ENCODE results near the gene ACAP1. TPM values are rescaled to one million over a fixed set of nuclear protein-coding genes. Genes with fewer than 3 reads are reported as not detected.
"Not testable (repeated sequence)": the region's sequence is repeated elsewhere in the genome, so short reads cannot be mapped to it uniquely, and the experiment has no call there.

The ACAP1 gene
- total RNA-seq, 1 experiment from 2014 or later, result 10.9 TPM

DNA sequence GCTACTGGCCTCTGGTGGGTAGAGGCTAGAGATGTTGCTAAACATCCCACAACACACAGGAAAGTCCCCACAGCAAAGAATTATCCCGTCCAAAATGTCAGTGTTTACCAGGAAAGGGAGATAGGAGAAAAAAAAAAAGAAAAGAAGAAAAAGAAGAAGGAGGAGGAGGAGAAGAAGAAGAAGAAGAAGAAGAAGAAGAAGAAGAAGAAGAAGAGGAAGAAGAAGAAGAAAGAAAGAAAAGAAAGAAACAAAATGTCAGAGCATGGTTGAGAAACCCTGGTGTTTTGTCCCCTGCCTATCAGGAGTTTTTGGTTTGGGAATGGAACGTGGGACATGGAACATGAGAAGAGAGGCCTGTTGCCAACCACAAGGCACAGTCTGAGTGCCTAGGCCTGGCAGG lies 21.1 kb downstream of the ACAP1 start:
- no peaks in the 10 kb centered on the region for H3K9me3 ChIP-seq (ENCODE audit: insufficient read depth, low read depth)
- no peak overlapping the region for H3K27ac ChIP-seq
- TF ChIP-seq, protein P1, sequence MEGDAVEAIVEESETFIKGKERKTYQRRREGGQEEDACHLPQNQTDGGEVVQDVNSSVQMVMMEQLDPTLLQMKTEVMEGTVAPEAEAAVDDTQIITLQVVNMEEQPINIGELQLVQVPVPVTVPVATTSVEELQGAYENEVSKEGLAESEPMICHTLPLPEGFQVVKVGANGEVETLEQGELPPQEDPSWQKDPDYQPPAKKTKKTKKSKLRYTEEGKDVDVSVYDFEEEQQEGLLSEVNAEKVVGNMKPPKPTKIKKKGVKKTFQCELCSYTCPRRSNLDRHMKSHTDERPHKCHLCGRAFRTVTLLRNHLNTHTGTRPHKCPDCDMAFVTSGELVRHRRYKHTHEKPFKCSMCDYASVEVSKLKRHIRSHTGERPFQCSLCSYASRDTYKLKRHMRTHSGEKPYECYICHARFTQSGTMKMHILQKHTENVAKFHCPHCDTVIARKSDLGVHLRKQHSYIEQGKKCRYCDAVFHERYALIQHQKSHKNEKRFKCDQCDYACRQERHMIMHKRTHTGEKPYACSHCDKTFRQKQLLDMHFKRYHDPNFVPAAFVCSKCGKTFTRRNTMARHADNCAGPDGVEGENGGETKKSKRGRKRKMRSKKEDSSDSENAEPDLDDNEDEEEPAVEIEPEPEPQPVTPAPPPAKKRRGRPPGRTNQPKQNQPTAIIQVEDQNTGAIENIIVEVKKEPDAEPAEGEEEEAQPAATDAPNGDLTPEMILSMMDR (conservative IDR thresholded peaks at IDR 0.05), result no peak
- TF ChIP-seq EZH2 (IDR thresholded peaks at IDR 0.05; ENCODE audit: low read depth), result no peak
- peaks cover 21% of the 10 kb centered on the region; the same call in 1 of the 2 replicates for H3K4me1 ChIP-seq (replicated peaks; ENCODE audit: insufficient read depth)
- intact Hi-C loops (cut with micrococcal nuclease; ENCODE audit: unreplicated experiment), result loop anchor here (2.0 to 5.0 kb wide), 3 partner anchors 23 to 331 kb away; partner anchors contain the start of genes TNK1 and WRAP53
- BruUV-seq (replicated peaks), result no TSS peak
- no peaks in the 10 kb centered on the region for H3K9me2 ChIP-seq (ENCODE audit: insufficient read depth)
- CTCF ChIA-PET, result no interaction called here
- no peaks in the 10 kb centered on the region for H3K27me3 ChIP-seq (ENCODE audit: insufficient read depth, low read depth)
- no peak overlapping the region for H2AFZ ChIP-seq
- H3K4me3 ChIP-seq, result no peak overlapping the region
- H4K20me1 ChIP-seq (ENCODE audit: insufficient read depth), result peaks cover 15% of the 10 kb centered on the region
- no peaks in the 10 kb centered on the region for H3K36me3 ChIP-seq (ENCODE audit: low read depth)
- POLR2A ChIA-PET (ENCODE audit: unreplicated experiment), result interaction anchor here (0.6 kb wide), 1 partner anchor 35 kb away, joined by 3 read pairs; no protein-coding TSS in a partner anchor
- DNase-seq, result no peak
- H3K4me2 ChIP-seq, result no peak overlapping the region
- H3F3A ChIP-seq (ENCODE audit: insufficient read depth, low read depth), result peaks cover 12% of the 10 kb centered on the region; the same call in 1 of the 2 replicates
- peaks cover 24% of the 10 kb centered on the region for H3K79me2 ChIP-seq (ENCODE audit: low read depth)

DNA sequence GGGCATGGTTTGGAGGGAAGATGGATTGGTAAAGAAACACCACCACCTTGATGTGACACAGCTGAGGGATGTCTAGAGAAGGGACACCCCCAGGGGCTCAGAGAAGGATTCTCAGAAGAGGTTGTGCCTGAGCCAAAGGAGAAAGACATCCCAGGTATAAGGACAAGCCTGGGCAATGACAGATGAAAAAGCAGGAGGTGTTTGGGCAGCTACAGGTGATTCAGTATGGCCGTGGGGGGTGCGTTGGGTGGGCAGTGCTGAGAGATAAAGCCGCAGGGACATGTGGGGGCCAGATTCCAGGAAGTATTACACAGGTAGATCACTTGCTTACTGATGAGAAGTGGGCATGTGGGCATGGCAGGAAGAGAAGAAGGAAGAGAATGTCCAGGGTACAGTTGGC lies 25.6 kb downstream of the ACAP1 start:
- no peak overlapping the region for H3K4me3 ChIP-seq
- no peaks in the 10 kb centered on the region for H3K9me2 ChIP-seq (ENCODE audit: insufficient read depth)
- ChIA-PET CTCF (interaction anchor here (0.6 kb wide), 1 partner anchor 80 kb away, joined by 3 read pairs; no protein-coding TSS in a partner anchor), POLR2A (ENCODE audit: unreplicated experiment) (interaction anchor here (0.6 kb wide), 1 partner anchor 116 kb away, joined by 11 read pairs; no protein-coding TSS in a partner anchor)
- BruUV-seq (replicated peaks), result no TSS peak
- no peaks in the 10 kb centered on the region for H3K4me1 ChIP-seq (replicated peaks; ENCODE audit: insufficient read depth)
- no peak for TF ChIP-seq EZH2 (IDR thresholded peaks at IDR 0.05; ENCODE audit: low read depth)
- TF ChIP-seq, protein P1 (conservative IDR thresholded peaks at IDR 0.05), result no peak
- H3K9me3 ChIP-seq (ENCODE audit: insufficient read depth, low read depth), result no peaks in the 10 kb centered on the region
- no peak overlapping the region for H3K4me2 ChIP-seq
- H2AFZ ChIP-seq, result no peak overlapping the region
- H3K79me2 ChIP-seq (ENCODE audit: low read depth), result no peaks in the 10 kb centered on the region
- H3F3A ChIP-seq (ENCODE audit: insufficient read depth, low read depth), result no peaks in the 10 kb centered on the region
- no peaks in the 10 kb centered on the region for H4K20me1 ChIP-seq (ENCODE audit: insufficient read depth)
- no peak overlapping the region for H3K27ac ChIP-seq
- no peaks in the 10 kb centered on the region for H3K36me3 ChIP-seq (ENCODE audit: low read depth)
- DNase-seq, result no peak
- intact Hi-C loops (cut with micrococcal nuclease; ENCODE audit: unreplicated experiment), result no loop called here
- no peaks in the 10 kb centered on the region for H3K27me3 ChIP-seq (ENCODE audit: insufficient read depth, low read depth)

DNA sequence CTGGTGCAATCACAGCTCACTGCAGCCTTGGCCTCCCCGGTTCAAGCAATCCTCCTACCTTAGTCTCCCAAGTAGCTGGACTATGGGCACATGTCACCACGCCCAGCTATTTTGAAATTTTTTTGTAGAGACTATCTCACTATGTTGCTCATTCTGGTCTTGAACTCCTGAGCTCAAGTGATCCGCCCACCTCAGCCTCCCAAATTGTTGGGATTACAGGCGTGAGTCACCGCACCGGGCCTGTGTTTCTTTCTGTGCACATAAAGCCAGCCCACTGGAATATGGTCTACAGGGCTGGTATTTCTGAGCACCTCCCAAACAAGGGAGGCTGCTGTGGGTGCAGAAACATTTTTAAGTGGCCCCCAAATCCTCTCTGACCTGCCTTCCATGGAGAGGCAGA lies 27.0 kb downstream of the ACAP1 start:
- DNase-seq, result no peak
- H3K4me3 ChIP-seq, result no peak overlapping the region
- no peak overlapping the region for H3K27ac ChIP-seq

DNA sequence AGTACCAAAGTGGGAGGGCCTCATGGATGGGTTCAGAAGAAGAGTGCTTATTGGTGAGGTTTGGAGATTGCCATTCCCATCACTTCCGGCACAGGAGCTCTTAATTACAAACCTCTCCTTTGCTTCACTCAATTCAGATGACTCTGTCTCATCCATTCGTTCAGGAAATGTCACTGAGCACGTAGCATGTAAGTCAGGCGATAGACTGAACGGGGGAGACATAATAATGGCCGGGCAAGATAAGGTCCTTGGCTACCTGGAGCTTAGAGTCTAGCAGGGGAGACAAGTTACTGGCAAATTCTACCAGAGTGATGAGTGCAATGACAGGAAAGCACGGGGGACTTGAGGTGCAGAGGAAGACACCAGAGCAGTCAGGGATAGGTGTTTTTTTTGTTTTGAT lies 29.6 kb downstream of the ACAP1 start:
- H2AFZ ChIP-seq; intact Hi-C loops (cut with micrococcal nuclease; ENCODE audit: unreplicated experiment); H3K27ac ChIP-seq; H4K20me1 ChIP-seq (ENCODE audit: insufficient read depth); H3K36me3 ChIP-seq (ENCODE audit: low read depth); POLR2A ChIA-PET (ENCODE audit: unreplicated experiment); H3K9me2 ChIP-seq (ENCODE audit: insufficient read depth); CTCF ChIA-PET; H3K9me3 ChIP-seq (ENCODE audit: insufficient read depth, low read depth); BruUV-seq (replicated peaks); H3K79me2 ChIP-seq (ENCODE audit: low read depth); H3K4me2 ChIP-seq; H3F3A ChIP-seq (ENCODE audit: insufficient read depth, low read depth); H3K4me1 ChIP-seq (replicated peaks; ENCODE audit: insufficient read depth); H3K27me3 ChIP-seq (ENCODE audit: insufficient read depth, low read depth); H3K4me3 ChIP-seq; DNase-seq: not testable (repeated sequence)

More for the DNA sequence above, 27.0 kb downstream of the ACAP1 start:
- no peaks in the 10 kb centered on the region for H3K36me3 ChIP-seq (ENCODE audit: low read depth)
- H3K9me2 ChIP-seq (ENCODE audit: insufficient read depth), result no peaks in the 10 kb centered on the region
- no peaks in the 10 kb centered on the region for H3K79me2 ChIP-seq (ENCODE audit: low read depth)
- no peak overlapping the region for H2AFZ ChIP-seq
- H4K20me1 ChIP-seq (ENCODE audit: insufficient read depth), result no peaks in the 10 kb centered on the region
- TF ChIP-seq, protein P1 (conservative IDR thresholded peaks at IDR 0.05), result no peak
- TF ChIP-seq EZH2 (IDR thresholded peaks at IDR 0.05; ENCODE audit: low read depth), result no peak
- ChIA-PET CTCF (no interaction called here), POLR2A (ENCODE audit: unreplicated experiment) (interaction anchor here (0.6 to 0.7 kb wide), 2 partner anchors 172 to 252 kb away, joined by 3 to 6 read pairs; partner anchors contain the start of gene FXR2)
- no peaks in the 10 kb centered on the region for H3K27me3 ChIP-seq (ENCODE audit: insufficient read depth, low read depth)
- H3K9me3 ChIP-seq (ENCODE audit: insufficient read depth, low read depth), result no peaks in the 10 kb centered on the region
- intact Hi-C loops (cut with micrococcal nuclease; ENCODE audit: unreplicated experiment), result no loop called here
- no TSS peak for BruUV-seq (replicated peaks)
- no peaks in the 10 kb centered on the region for H3F3A ChIP-seq (ENCODE audit: insufficient read depth, low read depth)
- no peak overlapping the region for H3K4me2 ChIP-seq
- H3K4me1 ChIP-seq (replicated peaks; ENCODE audit: insufficient read depth), result no peaks in the 10 kb centered on the region

Data from PC-9 (cell line).